Measurements from ENCODE around the gene ASPDH. TPM values are rescaled to one million over a fixed set of nuclear protein-coding genes. Genes with fewer than 3 reads are reported as not detected.

ASPDH gene
- total and polyA plus RNA-seq, 2 donors (not counting 3 experiments of a cell fraction or from before 2014, with no cell fraction given): not detected

DNA sequence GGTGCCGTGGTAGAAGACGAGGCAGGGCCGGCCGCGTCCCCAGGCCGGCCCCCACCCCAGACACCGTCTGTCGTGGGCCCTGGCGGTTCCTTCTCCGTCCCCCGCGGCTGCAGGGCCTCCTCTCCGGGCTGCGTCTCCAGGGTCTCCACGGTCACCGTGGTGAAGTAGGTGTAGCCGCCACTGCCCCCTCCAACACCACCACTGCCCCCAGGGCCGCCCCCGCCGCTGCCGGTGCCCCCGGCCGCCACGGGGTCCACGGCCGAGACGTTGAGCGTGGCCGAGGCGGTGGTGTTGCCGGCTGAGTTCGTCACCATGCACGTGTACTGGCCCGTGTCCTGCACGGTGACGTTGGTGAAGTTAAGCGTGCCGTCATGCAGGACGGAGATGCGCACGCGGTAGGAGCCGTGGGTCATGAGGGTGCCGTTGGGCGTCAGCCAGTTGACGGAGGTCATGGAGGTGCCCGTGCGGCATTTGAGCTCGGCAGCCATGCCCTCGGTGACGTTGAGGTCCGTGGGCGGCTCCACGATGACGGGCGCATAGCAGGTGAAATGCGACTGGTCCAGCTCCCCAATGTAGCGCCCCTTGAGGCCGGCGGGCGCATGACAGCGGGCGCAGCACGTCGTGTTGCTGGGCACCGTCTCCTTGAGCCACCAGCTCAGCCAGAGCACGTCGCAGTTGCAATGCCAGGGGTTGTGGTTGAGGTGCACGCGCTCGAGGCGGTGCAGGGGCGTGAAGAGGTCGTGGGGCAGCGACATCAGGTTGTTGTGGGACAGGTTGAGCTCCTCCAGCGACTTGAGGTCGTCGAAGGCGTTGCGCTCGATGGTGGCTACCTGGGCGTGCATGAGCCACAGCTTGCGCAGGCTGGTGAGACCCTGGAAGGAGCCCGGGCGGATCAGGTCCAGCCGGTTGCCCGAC is 4.6 kb upstream of the ASPDH start:
- no peak for DNase-seq (ENCODE audit: low read depth, low spot score)
- intact Hi-C loops (cut with micrococcal nuclease): no loop called here
- H3K9me1 ChIP-seq (replicated peaks; ENCODE audit: control insufficient read depth, extremely low read depth, insufficient read depth, low read length): no peaks in the 10 kb centered on the region
- H3K9me3 ChIP-seq (replicated peaks; ENCODE audit: control insufficient read depth, insufficient read depth, low read length): no peaks in the 10 kb centered on the region
- no peak overlapping the region for H3K4me3 ChIP-seq (replicated peaks in 1 of 3; ENCODE audit: insufficient read depth in 1 of 3, low read depth in 1 of 3, low read length in 3 of 3)
- H3K36me3 ChIP-seq (ENCODE audit: control insufficient read depth in 2 of 2, extremely low read depth in 1 of 2, insufficient read depth in 2 of 2, low read length in 2 of 2): no peaks in the 10 kb centered on the region
- H3K4me1 ChIP-seq (ENCODE audit: control insufficient read depth, extremely low read depth, insufficient read depth, low read length): no peaks in the 10 kb centered on the region
- no peaks in the 10 kb centered on the region for H3K79me2 ChIP-seq (ENCODE audit: control insufficient read depth, insufficient read depth, low read length)
- no TSS peak for BruUV-seq (replicated peaks)
- no peaks in the 10 kb centered on the region for H3K27me3 ChIP-seq (ENCODE audit: control insufficient read depth in 2 of 2, insufficient read depth in 2 of 2, low read length in 2 of 2)
- FAIRE-seq: no peak
- no peak overlapping the region for H3K9ac ChIP-seq (replicated peaks; ENCODE audit: extremely low read depth, insufficient read depth, low read length)
- CTCF ChIA-PET: interaction anchor here (1.2 to 1.3 kb wide), 2 partner anchors 11 to 19 kb away, joined by 4 to 6 read pairs; no protein-coding TSS in a partner anchor
- H2AFZ ChIP-seq (ENCODE audit: low read depth, low read length): no peak overlapping the region
- no peaks in the 10 kb centered on the region for H4K20me1 ChIP-seq (replicated peaks; ENCODE audit: control insufficient read depth, extremely low read depth, insufficient read depth, low read length)
- TF ChIP-seq JUN (IDR thresholded peaks at IDR 0.05; ENCODE audit: borderline replicate concordance, insufficient read depth, insufficient read length, low read depth) (no peak), POLR2AphosphoS5 (IDR thresholded peaks at IDR 0.05; ENCODE audit: insufficient read depth, low read depth, low read length) (no peak), EZH2 (IDR thresholded peaks at IDR 0.05; ENCODE audit: borderline replicate concordance, low read depth, low read length, severe bottlenecking) (no peak), MYC (IDR thresholded peaks at IDR 0.05; ENCODE audit: low read depth, low read length) (no peak), GATA2 (IDR thresholded peaks at IDR 0.05; ENCODE audit: insufficient read depth, insufficient read length, low read depth, low read length) (no peak), FOS (IDR thresholded peaks at IDR 0.05; ENCODE audit: borderline replicate concordance, insufficient read depth, low read length) (no peak), POLR2A (IDR thresholded peaks at IDR 0.05; ENCODE audit: low read depth, low read length) (no peak)
- TF ChIP-seq, protein P1, sequence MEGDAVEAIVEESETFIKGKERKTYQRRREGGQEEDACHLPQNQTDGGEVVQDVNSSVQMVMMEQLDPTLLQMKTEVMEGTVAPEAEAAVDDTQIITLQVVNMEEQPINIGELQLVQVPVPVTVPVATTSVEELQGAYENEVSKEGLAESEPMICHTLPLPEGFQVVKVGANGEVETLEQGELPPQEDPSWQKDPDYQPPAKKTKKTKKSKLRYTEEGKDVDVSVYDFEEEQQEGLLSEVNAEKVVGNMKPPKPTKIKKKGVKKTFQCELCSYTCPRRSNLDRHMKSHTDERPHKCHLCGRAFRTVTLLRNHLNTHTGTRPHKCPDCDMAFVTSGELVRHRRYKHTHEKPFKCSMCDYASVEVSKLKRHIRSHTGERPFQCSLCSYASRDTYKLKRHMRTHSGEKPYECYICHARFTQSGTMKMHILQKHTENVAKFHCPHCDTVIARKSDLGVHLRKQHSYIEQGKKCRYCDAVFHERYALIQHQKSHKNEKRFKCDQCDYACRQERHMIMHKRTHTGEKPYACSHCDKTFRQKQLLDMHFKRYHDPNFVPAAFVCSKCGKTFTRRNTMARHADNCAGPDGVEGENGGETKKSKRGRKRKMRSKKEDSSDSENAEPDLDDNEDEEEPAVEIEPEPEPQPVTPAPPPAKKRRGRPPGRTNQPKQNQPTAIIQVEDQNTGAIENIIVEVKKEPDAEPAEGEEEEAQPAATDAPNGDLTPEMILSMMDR (IDR thresholded peaks at IDR 0.05; ENCODE audit: extremely low read depth in 1 of 2, insufficient read depth in 1 of 2, low read depth in 1 of 2, low read length in 2 of 2): no peak
- TF ChIP-seq, protein P2, sequence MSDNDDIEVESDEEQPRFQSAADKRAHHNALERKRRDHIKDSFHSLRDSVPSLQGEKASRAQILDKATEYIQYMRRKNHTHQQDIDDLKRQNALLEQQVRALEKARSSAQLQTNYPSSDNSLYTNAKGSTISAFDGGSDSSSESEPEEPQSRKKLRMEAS (IDR thresholded peaks at IDR 0.05; ENCODE audit: insufficient read depth, insufficient read length): no peak
- dilution Hi-C loops (cut with MboI; ENCODE audit: extremely low pct_ligation_motif_present, low sequenced_read_pairs): no loop called here
- POLR2A ChIA-PET: no interaction called here
- no peak overlapping the region for H3K27ac ChIP-seq (ENCODE audit: insufficient read depth, low read depth, low read length)
- H3K4me2 ChIP-seq (ENCODE audit: insufficient read depth, low read length): no peak overlapping the region

Data from endothelial cell of umbilical vein (primary cell).